Stimulated activated CD4-positive, alpha-beta T cell treated with anti-CD3 and anti-CD28 coated beads, Interleukin-2, amount 100 ng/mL, for 4 hours (primary cell): ENCODE measurements around the gene RAPGEF1.

Experiments
- DNase-seq: peaks from one replicate; pipeline ENCODE4 v3.0.0-alpha.2; 2020; ENCODE audit warnings: low read depth

The RAPGEF1 gene

DNA sequence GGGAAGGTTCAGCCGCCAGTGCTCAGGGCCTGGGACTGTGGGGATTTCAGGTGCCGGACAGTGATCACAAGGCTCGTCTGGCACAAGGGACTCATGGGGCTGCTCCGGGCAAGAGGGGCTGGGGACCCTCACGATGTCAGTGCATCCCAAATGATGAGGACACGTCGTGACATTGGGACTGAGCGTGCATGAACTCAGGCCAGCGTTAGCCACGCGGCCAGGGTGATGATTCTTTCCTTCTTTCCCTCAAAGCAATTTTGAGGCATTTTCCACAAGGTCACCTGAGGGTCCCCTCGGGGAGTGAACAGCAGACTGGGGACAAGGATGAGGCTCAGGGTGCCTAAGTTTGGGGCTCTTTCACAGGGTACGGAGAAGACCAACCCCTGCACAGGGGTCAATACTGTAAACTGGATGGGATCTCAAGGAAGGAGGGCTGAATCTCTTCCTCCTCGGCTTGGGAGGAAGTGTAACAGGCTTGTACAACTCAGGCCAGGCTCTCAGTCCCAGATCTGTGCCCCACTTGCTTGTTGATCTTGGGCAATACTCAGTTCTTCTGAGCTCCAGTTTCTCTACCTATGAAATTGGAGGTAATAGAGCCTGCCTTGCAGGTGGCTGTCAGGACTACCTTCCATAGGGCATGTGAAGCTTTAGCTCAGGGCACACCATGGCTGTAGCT is 116.1 kb downstream of the RAPGEF1 start:
- no peak for DNase-seq

DNA sequence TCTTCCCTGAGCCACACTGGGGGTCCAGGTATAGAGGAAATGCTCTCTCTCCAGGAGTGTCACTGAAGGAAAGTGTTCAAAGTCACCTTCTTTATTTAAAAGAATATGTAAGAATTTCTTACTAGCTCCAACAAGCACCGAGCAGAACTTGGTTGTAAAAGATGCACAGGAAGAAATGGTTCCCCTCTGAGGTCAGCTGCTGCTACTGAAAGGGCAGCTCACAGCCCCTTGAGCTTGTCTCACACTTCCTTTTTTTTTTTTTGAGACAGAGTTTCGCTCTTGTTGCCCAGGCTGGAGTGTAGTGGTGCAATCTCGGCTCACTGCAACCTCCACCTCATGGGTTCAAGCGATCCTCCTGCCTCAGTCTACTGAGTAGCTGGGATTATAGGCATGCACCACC is 117.4 kb downstream of the RAPGEF1 start:
- DNase-seq = no peak

- no peak for DNase-seq
These were observed 118.1 kb downstream of the RAPGEF1 start for GRCh38 chr9:131621551-131622358.

- DNase-seq = no peak
These were observed 118.9 kb downstream of the RAPGEF1 start for GRCh38 chr9:131620764-131621520.

DNA sequence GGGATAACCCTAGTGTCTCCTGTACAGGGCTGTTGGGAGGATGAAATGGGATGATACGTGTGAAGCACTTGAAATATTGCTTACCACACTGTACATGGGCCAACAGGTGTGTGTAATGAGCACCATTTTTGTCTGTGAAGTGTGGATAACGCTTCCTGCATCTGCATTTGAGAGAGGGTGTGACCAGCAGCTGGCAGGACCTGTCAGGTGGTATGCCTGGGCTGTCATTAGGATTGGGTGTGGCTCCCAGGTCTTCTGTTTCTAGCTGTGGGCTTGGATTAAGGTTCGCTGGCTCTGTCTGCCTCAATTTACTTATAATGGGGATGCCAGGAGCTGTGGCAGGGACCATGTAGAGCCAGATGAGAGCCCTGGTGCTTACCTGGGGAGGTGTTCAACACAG is 120.2 kb downstream of the RAPGEF1 start:
- no peak for DNase-seq

DNA sequence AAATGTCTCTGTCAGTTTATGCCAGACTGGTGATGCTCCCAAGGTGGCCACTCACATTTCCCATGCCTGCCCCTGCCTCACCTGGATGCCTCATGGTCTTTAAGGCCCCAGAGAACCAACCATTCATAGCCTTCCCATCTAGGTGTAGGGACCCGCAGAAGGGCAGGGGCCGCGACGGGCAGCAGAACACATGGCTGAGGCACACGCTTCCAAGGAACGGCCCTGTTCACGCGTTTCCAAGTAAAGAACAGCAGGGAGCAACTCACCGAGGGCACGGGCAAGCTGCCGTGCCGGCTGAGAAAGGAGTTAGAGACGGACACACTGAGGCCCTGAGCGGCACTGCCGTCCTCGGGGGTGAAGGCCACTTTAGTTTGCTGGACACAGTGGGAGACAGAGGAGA is 121.1 kb downstream of the RAPGEF1 start:
- no peak for DNase-seq

DNA sequence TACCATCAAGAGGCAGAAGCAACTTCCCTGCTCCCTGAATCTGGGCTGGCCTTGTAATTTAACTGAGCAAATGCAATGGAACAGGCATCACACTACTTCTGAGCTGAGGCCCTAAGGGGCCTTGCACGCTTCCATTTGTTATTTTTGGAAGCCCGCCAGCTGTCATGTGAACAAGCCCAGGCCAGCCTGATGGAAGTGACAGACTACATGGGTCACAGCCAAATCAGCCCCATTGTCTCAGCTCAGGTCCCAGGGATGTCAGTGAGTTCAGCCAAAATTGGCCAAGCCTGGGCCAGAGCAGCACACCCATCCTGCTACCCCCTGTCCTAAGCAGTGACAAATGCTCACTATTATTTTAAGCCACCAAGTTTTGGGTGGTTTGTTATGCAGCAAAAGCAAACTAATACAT is 121.8 kb downstream of the RAPGEF1 start:
- DNase-seq = no peak

GRCh38 chr9:131617611-131618010 is 122.3 kb downstream of the RAPGEF1 start:
- no peak for DNase-seq

- DNase-seq = no peak
These were observed 122.8 kb downstream of the RAPGEF1 start for GRCh38 chr9:131616983-131617604.

DNA sequence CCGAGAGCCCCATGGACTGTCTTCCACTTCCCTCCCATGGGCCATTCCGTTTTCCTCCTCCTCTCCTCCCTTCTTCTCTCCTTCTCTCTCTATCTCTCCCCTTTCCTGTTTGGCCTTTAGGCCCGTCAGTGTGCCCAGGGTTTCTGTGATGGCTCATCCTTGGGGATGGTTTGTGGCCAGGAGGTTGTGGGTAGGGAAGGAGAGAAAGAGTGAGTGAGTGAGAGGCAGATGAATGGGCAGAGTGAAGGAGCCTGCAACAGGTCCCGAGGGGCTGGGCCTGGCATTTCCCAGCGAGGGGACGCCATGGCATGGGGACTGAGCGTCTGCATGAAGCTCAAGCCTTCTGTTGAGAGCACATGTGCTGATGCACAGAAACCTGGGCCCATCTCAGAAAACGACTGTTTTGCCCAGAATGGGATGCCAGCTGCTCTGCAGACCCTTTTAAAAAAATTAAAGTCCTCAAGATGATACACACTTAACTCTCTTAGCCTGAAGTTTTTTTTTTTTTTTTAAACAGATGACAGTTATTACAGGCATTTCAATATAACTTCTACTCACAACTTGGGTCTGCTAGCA is 125.4 kb downstream of the RAPGEF1 start:
- no peak for DNase-seq

DNA sequence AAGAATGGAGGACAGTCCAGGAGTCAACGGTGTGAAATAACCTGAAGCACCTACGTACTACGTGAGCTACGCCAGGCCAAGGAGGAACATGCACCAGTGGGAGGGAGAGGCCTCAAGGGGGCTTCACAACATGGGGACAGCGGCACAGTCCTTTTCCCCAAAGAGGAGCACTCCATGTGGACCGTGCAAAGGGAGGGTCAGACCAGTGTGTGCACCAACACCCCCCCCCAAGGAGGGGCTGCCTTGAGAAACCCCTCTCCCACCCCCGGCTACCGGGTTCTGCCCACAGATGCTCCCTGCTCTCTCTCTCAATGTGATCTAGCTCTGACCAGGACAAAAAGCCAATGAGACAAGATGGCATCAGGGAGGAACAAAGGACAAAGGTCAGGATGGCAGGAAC is 126.0 kb downstream of the RAPGEF1 start:
- no peak for DNase-seq

DNA sequence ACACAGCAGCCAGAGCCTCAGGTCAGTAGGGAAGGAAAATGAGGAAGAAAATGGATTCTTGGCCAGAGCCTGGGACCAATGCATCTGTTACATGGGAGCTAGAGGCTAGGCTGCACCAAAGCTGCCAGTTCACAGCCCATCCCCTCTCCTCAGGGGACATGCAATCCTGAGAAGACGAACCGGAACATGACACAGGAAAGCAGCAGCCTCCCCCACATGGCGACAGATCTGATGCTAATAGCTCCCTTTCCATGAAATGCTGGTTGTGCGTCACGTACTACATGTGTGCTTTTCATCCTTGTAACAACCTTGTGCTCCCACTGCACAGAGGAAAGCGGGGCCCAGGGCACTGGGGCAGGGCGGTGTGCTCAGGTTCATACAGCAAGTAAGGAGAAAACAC is 127.0 kb downstream of the RAPGEF1 start:
- no peak for DNase-seq

GRCh38 chr9:131611586-131612315 is 128.1 kb downstream of the RAPGEF1 start:
- no peak for DNase-seq

DNA sequence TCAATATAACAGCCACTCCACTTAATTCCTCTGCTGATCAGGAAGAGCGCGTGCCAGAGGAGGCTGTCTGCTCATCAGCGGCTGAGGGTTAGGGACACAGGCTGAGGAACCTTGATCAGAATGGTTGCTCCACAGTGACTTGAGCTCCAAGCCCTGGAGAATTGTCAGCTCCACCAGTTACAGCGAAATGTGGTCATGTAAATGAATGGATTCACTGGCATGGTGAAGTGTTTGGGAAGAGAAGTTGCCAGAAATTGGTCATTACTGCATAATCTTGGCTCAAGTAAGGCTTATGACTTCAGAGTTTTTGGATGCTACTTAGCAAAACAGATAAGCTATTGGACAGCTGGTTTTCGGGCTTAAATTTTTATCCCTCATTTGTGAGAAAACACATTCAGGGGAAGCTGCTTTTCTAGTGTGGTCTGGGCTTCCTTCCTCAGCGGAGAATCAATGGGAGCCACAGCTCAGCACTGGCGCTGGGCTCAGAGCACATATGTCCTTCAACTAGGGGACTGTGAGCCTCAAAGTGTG is 129.6 kb downstream of the RAPGEF1 start:
- DNase-seq = no peak

GRCh38 chr9:131609099-131609830 is 130.6 kb downstream of the RAPGEF1 start:
- DNase-seq = no peak

- no peak for DNase-seq
These were observed 131.3 kb downstream of the RAPGEF1 start for GRCh38 chr9:131608493-131609037.

- no peak for DNase-seq
These were observed 132.3 kb downstream of the RAPGEF1 start for GRCh38 chr9:131607591-131607990.

GRCh38 chr9:131606896-131607567 is 132.8 kb downstream of the RAPGEF1 start:
- no peak for DNase-seq

DNA sequence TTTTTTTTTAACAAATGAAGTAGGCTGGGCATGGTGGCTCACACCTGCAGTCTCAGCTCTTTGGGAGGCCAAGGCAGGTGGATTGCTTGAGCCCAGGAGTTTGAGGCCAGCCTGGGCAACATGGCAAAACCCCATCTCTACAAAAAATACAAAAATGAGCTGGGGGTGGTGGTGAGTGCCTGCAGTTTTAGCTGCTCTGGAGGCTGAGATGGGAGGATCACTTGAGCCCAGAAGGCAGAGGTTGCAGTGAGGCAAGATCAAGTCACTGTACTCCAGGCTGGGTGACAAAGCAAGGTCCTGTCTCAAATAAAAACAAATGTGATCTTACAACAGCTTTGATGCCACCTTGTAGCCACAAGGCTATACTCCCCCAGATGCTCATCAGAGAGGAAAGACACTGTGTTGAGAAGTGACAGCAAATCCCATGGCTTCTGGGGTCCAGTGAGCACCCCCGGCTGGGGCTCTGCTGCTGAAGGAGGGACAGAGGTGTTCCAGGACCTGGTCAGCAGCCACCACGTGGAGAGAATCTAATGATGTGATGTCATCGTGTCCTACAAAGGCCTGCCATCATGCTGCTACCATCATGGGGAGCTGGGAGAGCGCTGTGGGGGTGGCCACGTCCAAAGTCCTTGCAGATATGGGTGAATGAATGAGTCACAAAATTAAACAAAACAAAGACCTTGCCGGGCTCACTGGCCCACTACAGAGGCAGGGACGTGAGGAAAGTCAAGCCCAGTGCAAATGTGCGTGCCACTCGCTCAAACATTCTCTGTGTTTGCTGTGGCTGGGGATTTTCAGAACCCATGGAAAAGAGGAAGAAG is 133.9 kb downstream of the RAPGEF1 start:
- no peak for DNase-seq
